DMS114 treated with DMSO at 0.1 percent for 48 hours (cell line): Measurements from ENCODE around the gene EPB41L4A.
"Not testable (repeated sequence)": the region's sequence is repeated elsewhere in the genome, so short reads cannot be mapped to it uniquely, and the experiment has no call there.

Experiments
- DNase-seq: peaks from one replicate; lab custom pipeline; 2025; ENCODE audit not compliant: unreplicated experiment; lab: John Stamatoyannopoulos, UW

EPB41L4A gene

DNA sequence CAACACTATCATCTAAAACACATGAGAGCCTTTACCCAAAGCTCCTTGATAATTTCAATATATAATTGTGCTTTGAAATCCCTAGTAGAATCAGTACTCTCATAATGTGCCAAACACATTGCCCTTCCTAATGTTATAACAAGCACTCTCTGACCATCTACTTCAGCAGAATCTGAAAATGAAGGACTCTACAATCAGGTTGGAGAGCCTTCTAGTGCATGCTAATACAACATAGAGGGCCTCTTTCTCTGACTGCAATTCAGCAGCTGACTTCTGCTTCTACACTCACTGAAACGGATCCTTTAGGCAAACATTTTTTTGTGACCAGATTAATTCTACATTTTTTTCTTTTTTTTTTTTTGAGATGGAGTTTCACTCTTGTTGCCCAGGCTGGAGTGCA lies 155.6 kb downstream of the EPB41L4A start:
- DNase-seq = no peak

GRCh38 chr5:112258571-112258970 lies 160.5 kb downstream of the EPB41L4A start:
- no peak for DNase-seq

GRCh38 chr5:112257976-112258375 lies 161.1 kb downstream of the EPB41L4A start:
- no peak for DNase-seq

DNA sequence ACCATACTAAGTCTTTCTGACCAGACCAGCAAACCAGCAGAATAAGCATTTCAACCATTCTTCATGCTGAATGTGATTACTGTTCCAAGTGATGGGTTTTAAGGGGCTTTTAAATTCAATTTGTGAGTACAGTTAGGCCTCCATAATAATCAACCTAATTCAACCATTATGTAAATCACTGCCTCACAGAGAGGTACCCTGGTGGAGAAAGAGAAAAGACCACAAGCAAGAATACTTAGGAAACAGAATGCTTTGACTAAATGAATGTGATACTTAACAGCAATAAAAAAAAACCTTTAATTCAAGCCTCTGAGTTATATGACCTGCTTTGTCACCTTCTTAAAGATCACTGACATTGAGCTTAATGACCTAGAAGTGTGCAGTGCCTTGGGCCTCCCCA lies 162.1 kb downstream of the EPB41L4A start:
- DNase-seq = no peak

GRCh38 chr5:112254303-112254702 lies 164.8 kb downstream of the EPB41L4A start:
- DNase-seq = no peak

- DNase-seq = no peak
Observed at GRCh38 chr5:112253478-112254250, 165.4 kb downstream of the EPB41L4A start.

DNA sequence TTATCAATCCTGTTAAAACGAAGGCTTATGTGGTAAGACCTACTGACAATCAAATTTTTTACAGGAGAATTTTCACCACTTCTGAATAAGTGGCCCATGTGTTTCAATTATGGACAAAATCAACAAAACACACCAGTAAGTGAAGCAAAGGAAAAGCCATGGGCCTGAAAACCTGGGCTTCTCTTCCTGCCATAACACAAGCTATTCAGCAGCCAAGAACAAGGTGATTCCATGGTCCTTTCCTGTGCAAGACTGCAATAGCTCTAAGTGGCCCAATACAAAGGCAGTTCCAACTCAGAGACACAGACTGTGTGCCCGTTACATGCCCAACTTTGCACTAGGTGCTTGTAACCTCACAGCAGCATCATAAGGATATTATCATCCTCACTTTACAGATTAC lies 168.5 kb downstream of the EPB41L4A start:
- no peak for DNase-seq

- no peak for DNase-seq
Observed at GRCh38 chr5:112248623-112249022, 170.5 kb downstream of the EPB41L4A start.

DNA sequence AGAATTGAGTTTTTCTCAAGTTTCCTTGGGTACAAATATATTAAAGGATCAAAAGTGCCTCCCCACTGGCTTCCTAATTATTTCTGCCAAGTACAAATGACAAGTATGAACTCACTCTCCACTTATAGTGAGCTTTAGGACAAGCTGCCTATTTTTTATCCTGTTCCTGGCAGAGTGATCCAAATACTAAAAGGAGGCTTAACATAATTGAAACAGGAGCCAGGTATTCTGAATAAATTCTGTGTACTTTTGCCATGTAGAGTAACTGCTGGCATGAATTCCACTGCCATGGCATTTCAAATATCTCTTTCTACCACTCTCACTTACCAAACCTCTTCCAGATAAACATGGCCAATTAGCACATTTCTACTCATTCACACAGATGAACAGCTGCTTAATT lies 171.1 kb downstream of the EPB41L4A start:
- no peak for DNase-seq

GRCh38 chr5:112245656-112246055 lies 173.4 kb downstream of the EPB41L4A start:
- no peak for DNase-seq

DNA sequence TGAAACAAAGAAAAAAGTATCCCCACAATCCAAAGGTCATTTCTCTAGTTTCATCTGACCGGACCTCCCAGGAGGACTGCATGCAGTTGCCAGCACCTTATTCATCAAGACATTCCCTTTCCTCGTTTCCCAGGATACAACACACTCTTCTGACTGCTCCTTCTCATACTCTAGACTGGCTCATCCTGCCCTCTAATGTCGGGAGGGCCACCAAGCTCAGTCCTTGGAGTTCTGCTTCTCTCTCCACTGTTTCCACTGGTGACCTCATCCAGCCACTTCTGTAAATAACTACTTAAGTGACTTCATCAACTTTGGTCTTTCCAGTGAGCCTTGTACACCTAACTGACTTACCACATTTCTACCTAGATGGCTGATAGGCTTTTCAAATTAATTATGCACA lies 179.1 kb downstream of the EPB41L4A start:
- DNase-seq = no peak

DNA sequence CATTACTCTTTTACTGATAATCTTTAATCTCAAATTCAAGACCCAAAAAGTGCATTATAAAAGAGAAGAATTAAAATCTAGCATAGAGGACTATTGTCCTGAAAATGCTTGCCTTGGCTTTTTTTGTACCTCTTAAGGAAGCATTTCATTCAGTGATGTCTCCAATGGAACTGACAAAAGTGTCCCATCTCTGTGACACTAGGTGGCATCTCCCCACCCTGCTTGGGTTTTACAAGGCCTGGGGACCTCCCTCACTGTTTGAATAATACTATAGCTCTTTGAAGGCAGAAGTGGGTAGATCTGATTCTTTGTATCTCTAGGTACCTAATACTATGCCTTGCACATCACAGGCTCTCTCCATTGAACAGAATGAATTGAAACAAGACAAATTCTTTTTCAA lies 180.6 kb downstream of the EPB41L4A start:
- DNase-seq = no peak

DNA sequence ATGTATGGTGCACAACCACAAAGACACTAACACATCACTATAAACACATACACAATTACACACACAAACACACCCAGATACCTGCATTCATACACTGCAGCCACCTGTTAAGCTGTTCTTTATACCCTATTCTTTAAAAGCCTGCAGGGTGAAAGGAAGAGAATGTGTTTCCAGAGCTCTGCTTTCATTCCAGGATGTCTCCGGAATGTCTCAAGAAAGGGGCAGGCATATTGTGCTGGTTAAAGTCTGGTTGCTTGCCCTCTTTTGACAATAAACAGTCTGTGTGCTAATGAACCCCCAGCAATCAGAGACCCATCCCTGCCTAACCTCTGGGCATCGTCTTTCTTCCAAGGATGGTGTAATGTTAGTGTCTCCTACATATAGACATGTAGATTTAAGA lies 181.6 kb downstream of the EPB41L4A start:
- no peak for DNase-seq

GRCh38 chr5:112234000-112234399 lies 185.1 kb downstream of the EPB41L4A start:
- no peak for DNase-seq

GRCh38 chr5:112232667-112233066 lies 186.4 kb downstream of the EPB41L4A start:
- DNase-seq = no peak

DNA sequence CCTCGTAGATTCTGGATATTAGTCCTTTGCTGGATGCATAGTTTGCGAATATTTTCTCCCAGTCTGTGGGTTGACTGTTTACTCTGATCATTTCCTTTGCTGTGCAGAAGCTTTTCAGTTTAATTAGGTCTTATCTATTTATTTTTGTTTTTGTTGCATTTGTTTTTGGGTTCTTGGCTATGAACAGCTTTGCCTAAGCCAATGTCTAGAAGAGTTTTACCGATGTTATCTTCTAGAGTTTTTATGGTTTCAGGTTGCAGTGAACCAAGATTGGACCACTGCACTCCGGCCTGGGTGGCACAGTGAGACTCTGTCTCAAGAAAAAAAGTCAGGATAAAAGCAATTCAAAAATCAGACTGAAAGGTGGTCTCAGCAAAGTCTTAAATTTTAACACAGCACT lies 188.5 kb downstream of the EPB41L4A start:
- no peak for DNase-seq

GRCh38 chr5:112228667-112229066 lies 190.4 kb downstream of the EPB41L4A start:
- DNase-seq = no peak

GRCh38 chr5:112227911-112228631 lies 191.0 kb downstream of the EPB41L4A start:
- DNase-seq = no peak

DNA sequence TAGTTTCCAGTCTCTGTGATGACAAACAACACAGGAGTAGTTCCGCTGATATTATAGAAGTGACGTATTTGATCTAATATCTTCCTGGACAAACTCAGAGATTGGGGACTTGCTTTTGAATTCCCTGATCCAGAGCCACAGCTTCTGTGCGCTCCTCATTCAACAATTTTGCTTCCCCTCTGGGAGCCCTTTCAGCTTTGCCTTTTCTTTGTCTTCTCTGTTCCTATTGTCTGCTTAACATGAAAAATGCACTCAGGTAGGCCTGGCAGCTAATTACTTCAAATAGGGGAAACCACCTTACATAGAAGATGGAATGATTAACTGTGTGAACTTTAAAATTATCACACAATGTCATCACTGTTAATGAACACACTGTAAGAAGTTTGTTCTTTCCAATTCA lies 192.9 kb downstream of the EPB41L4A start:
- no peak for DNase-seq

DNA sequence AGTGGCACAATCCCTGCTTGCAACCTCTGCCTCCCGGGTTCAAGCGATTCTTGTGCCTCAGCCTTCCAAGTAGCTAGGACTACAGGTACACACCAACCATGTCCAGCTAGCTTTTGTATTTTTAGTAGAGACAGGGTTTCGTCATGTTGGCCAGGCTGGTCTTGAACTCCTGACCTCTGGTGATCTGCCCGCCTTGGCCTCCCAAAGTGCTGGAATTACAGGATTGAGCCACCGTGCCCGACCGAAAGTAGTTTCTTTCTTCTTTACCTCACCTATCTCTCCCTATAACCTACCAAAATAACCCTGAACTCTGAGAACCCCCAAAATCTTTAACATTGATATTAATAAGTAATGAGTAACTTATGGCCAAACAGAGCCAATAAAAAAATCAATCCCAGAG lies 196.1 kb downstream of the EPB41L4A start:
- DNase-seq = not testable (repeated sequence)

DNA sequence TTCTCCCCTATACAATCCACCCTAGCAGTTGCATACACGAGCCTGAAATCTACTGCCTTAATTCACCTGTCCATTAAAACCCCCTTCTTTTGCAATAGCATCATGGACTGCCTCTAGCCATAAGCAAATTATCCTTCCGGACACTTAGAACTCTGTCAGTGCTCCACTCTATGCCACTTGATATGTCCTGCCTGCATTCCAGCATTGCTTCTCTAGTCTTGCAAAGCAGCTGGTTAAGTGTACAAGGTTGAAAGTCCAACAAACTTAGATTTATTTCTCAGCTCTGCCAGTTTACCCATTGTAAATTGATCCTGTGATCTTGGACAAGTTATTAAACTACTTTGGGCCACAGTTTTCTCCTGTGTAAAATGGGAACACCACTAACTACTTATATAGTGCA lies 197.9 kb downstream of the EPB41L4A start:
- no peak for DNase-seq

GRCh38 chr5:112219000-112219399 lies 200.1 kb downstream of the EPB41L4A start:
- DNase-seq = no peak
